ENCODE results near the gene NEDD4L.

Gene NEDD4L

DNA sequence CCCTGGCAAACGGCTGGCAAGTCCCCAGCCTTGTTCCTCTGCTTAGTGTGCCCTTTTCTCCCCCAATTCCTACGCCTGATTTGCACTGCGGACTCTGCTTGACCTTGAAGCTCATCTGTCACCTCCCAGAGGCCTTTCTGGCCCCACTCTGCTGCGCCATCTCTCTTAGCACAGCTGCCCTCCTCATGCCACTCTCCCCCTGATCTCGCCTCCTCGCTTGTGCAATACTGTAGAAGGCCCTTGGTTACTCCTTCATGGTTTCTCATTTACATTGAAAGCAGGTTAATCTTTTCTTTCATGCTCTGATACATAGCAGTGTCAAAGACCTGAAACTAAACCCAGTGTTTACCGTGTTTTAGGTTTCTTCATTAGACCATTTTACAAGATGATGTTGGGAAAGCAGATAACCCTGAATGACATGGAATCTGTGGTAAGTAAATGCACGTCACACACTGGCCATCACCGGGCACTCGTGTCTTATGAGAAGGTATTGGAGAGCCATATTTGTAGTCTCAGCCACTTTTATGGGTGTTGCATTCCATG, 326.1 kb downstream of the NEDD4L start:
- CTCF ChIA-PET = no interaction called here
- Histone ChIP-seq H3K36me3 (ENCODE audit: control insufficient read depth in 2 of 2, insufficient read depth in 1 of 2, low read length in 2 of 2) (peaks cover 15 to 74% of the 10 kb centered on the region in 2 experiments), H3K27ac (ENCODE audit: extremely low read depth, low read depth, low read length) (no peak overlapping the region), H3K4me3 (ENCODE audit: low read depth, low read length) (no peak overlapping the region), H3K9me3 (ENCODE audit: control insufficient read depth, insufficient read depth, low read depth, low read length) (no peaks in the 10 kb centered on the region), H3K4me1 (ENCODE audit: control insufficient read depth, insufficient read depth, low read length) (peaks cover 5% of the 10 kb centered on the region)
- TF ChIP-seq ZEB2 (tag by site-specific recombination; IDR thresholded peaks at IDR 0.05) (no peak), ZBTB49 (tag by site-specific recombination; IDR thresholded peaks at IDR 0.05; ENCODE audit: low read depth) (no peak), ZNF350 (tag by site-specific recombination; IDR thresholded peaks at IDR 0.05) (no peak), ZNF747 (tag by site-specific recombination; IDR thresholded peaks at IDR 0.05) (no peak), ZNF654 (tag by site-specific recombination; IDR thresholded peaks at IDR 0.05; ENCODE audit: low read depth) (no peak), OVOL3 (tag by site-specific recombination; IDR thresholded peaks at IDR 0.05) (no peak), GLIS2 (tag by site-specific recombination; IDR thresholded peaks at IDR 0.05) (0 out of 2 replicates have a peak, but pooled peaks have one; percentile 2)
- POLR2A ChIA-PET = no interaction called here

- Histone ChIP-seq H3K9me3 (ENCODE audit: control insufficient read depth, insufficient read depth, low read depth, low read length) (no peaks in the 10 kb centered on the region), H3K4me1 (ENCODE audit: control insufficient read depth, insufficient read depth, low read length) (peaks cover 5% of the 10 kb centered on the region), H3K4me3 (ENCODE audit: low read depth, low read length) (no peak overlapping the region), H3K27ac (ENCODE audit: extremely low read depth, low read depth, low read length) (no peak overlapping the region), H3K36me3 (ENCODE audit: control insufficient read depth in 2 of 2, insufficient read depth in 1 of 2, low read length in 2 of 2) (peaks cover 15 to 74% of the 10 kb centered on the region in 2 experiments)
- ChIA-PET POLR2A (no interaction called here), CTCF (no interaction called here)
- no peak for TF ChIP-seq ZNF266 (tag by site-specific recombination; IDR thresholded peaks at IDR 0.05; ENCODE audit: low read depth)
- TF ChIP-seq ZNF10 (tag by site-specific recombination; IDR thresholded peaks at IDR 0.05) = no peak
- TF ChIP-seq SP7 (tag by site-specific recombination; IDR thresholded peaks at IDR 0.05) = no peak
- no peak for TF ChIP-seq ZNF335 (tag by site-specific recombination; conservative IDR thresholded peaks at IDR 0.05)
- no peak for TF ChIP-seq KLF1 (tag by site-specific recombination; IDR thresholded peaks at IDR 0.05)
- no peak for TF ChIP-seq ZNF610 (tag by site-specific recombination; IDR thresholded peaks at IDR 0.05; ENCODE audit: borderline replicate concordance)
- no peak for TF ChIP-seq KLF7 (tag by site-specific recombination; IDR thresholded peaks at IDR 0.05; ENCODE audit: borderline replicate concordance)
- TF ChIP-seq ZFP3 (tag by site-specific recombination; IDR thresholded peaks at IDR 0.05; ENCODE audit: low read depth) = no peak
- TF ChIP-seq KLF8 (tag by site-specific recombination; IDR thresholded peaks at IDR 0.05) = no peak
- TF ChIP-seq, protein P1, sequence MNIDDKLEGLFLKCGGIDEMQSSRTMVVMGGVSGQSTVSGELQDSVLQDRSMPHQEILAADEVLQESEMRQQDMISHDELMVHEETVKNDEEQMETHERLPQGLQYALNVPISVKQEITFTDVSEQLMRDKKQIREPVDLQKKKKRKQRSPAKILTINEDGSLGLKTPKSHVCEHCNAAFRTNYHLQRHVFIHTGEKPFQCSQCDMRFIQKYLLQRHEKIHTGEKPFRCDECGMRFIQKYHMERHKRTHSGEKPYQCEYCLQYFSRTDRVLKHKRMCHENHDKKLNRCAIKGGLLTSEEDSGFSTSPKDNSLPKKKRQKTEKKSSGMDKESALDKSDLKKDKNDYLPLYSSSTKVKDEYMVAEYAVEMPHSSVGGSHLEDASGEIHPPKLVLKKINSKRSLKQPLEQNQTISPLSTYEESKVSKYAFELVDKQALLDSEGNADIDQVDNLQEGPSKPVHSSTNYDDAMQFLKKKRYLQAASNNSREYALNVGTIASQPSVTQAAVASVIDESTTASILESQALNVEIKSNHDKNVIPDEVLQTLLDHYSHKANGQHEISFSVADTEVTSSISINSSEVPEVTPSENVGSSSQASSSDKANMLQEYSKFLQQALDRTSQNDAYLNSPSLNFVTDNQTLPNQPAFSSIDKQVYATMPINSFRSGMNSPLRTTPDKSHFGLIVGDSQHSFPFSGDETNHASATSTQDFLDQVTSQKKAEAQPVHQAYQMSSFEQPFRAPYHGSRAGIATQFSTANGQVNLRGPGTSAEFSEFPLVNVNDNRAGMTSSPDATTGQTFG (tag by site-specific recombination; IDR thresholded peaks at IDR 0.05; ENCODE audit: borderline replicate concordance) = no peak
- TF ChIP-seq ZSCAN5A (tag by site-specific recombination; IDR thresholded peaks at IDR 0.05) = no peak
- TF ChIP-seq ZNF132 (tag by site-specific recombination; IDR thresholded peaks at IDR 0.05; ENCODE audit: borderline replicate concordance) = no peak
- no peak for TF ChIP-seq ZNF221 (tag by site-specific recombination; IDR thresholded peaks at IDR 0.05; ENCODE audit: borderline replicate concordance)
- TF ChIP-seq MYNN (tag by site-specific recombination; IDR thresholded peaks at IDR 0.05; ENCODE audit: borderline replicate concordance) = no peak
- no peak for TF ChIP-seq ZSCAN30 (tag by site-specific recombination; IDR thresholded peaks at IDR 0.05)
- TF ChIP-seq KLF16 (tag by site-specific recombination; IDR thresholded peaks at IDR 0.05) = no peak
- TF ChIP-seq IKZF3 (tag by site-specific recombination; IDR thresholded peaks at IDR 0.05) = no peak
- no peak for TF ChIP-seq ZNF548 (tag by site-specific recombination; IDR thresholded peaks at IDR 0.05)
- TF ChIP-seq, protein P2, sequence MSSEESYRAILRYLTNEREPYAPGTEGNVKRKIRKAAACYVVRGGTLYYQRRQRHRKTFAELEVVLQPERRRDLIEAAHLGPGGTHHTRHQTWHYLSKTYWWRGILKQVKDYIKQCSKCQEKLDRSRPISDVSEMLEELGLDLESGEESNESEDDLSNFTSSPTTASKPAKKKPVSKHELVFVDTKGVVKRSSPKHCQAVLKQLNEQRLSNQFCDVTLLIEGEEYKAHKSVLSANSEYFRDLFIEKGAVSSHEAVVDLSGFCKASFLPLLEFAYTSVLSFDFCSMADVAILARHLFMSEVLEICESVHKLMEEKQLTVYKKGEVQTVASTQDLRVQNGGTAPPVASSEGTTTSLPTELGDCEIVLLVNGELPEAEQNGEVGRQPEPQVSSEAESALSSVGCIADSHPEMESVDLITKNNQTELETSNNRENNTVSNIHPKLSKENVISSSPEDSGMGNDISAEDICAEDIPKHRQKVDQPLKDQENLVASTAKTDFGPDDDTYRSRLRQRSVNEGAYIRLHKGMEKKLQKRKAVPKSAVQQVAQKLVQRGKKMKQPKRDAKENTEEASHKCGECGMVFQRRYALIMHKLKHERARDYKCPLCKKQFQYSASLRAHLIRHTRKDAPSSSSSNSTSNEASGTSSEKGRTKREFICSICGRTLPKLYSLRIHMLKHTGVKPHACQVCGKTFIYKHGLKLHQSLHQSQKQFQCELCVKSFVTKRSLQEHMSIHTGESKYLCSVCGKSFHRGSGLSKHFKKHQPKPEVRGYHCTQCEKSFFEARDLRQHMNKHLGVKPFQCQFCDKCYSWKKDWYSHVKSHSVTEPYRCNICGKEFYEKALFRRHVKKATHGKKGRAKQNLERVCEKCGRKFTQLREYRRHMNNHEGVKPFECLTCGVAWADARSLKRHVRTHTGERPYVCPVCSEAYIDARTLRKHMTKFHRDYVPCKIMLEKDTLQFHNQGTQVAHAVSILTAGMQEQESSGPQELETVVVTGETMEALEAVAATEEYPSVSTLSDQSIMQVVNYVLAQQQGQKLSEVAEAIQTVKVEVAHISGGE (tag by site-specific recombination; conservative IDR thresholded peaks at IDR 0.05; ENCODE audit: low read depth) = no peak
Measured at GRCh38 chr18:58370612-58371011, 326.6 kb downstream of the NEDD4L start.
